Upper lobe of left lung (tissue), 6 donors: ENCODE results near the gene SNX30. TPM values are rescaled to one million over a fixed set of nuclear protein-coding genes. Genes with fewer than 3 reads are reported as not detected.
A peak's percentile ranks its signal among the peaks of the same experiment; 100 is the strongest.

ENCODE experiments used
- ATAC-seq, 2 donors: fragments of 200-7000 bp; cut with Tn5 transposase; one replicate each; pipeline ENCODE4 v1.9.1; 2022; ENCODE audit warnings: mild to moderate bottlenecking in 2 of 2, moderate library complexity in 2 of 2; ENCODE audit not compliant: low FRiP score in 2 of 2
- DNase-seq, 2 donors: peaks; one replicate each; pipeline ENCODE4 v3.0.0-alpha.2; 2019 to 2020
- H3K27ac ChIP-seq, 4 donors: fragments of 200-600 bp; sonication (generic); one replicate each; pipeline ENCODE4 v1.5.1; 2016 to 2019
- H3K27me3 ChIP-seq, 4 donors: fragments of 200-600 bp; sonication (generic); one replicate each; pipeline ENCODE4 v1.5.1; 2017 to 2019
- H3K36me3 ChIP-seq, 4 donors: fragments of 200-600 bp; sonication (generic); one replicate each; pipeline ENCODE4 v1.5.1; 2016 to 2019
- H3K4me1 ChIP-seq, 4 donors: fragments of 200-600 bp; sonication (generic); one replicate each; pipeline ENCODE4 v1.5.1; 2018 to 2019
- H3K4me3 ChIP-seq, 4 donors: fragments of 200-600 bp; sonication (generic); one replicate each; pipeline ENCODE4 v1.5.1; 2017 to 2019; ENCODE audit warnings: mild to moderate bottlenecking in 2 of 4, moderate library complexity in 1 of 4
- H3K9me3 ChIP-seq, 4 donors: fragments of 200-600 bp; sonication (generic); one replicate each; pipeline ENCODE4 v1.5.1; 2018 to 2019
- CTCF ChIP-seq, 6 experiments: fragments of 450-650 bp in 4 of 6; fragments of 200-600 bp in 2 of 6; sonication (generic) in 2 of 6; IDR thresholded peaks; one replicate each; pipeline ENCODE4 v1.5.1; 2016 to 2019; ENCODE audit warnings: antibody characterized with exemption in 6 of 6
- EP300 ChIP-seq, 4 donors: sonication (generic); formaldehyde crosslinking; IDR thresholded peaks; one replicate each; pipeline ENCODE4 v1.5.1; 2017; ENCODE audit warnings: antibody characterized with exemption in 4 of 4, control low read depth in 2 of 4
- POLR2A ChIP-seq, 4 donors: fragments of 450-650 bp; IDR thresholded peaks; one replicate each; pipeline ENCODE4 v1.5.1; 2016 to 2017; ENCODE audit warnings: antibody characterized with exemption in 4 of 4, mild to moderate bottlenecking in 2 of 4
- POLR2AphosphoS5 ChIP-seq, 2 donors: sonication (generic); formaldehyde crosslinking; IDR thresholded peaks; one replicate each; pipeline ENCODE4 v1.5.1; 2017; ENCODE audit warnings: antibody characterized with exemption in 2 of 2
- whole genome bisulfite sequencing, 2 donors: methylation state at CpG; one replicate each; pipeline ENCODE4 v1.1.5; 2017 to 2018; 5-methylcytosine and 5-hydroxymethylcytosine counted together
- total RNA-seq, 6 donors: library from RNA; depleted of rRNA in 4 of 6; stranded (reverse); fragments of >200 nt in 4 of 6; gene quantifications; one replicate each; pipeline versions ENCODE4 v1.1.0 to v1.2.1, GENCODE V29; 2016 to 2021
- donor health status: DM: no; HTN: no; CAD: no; lungs with moderate emphysema.
- donor health status: DM: no; HTN: yes; CAD: no; lungs with severe emphysema.

The SNX30 gene
- total RNA-seq, 6 donors from 2014 or later: 46.9 to 80.1 (median 72.2) TPM

GRCh38 chr9:112796485-112796884 is 45.9 kb downstream of the SNX30 start:
- peak overlapping the region in 2 of 4 donors; percentile 39 to 42 for H3K27ac ChIP-seq
- WGBS, 2 donors: 87 to 95% methylated on average over 8 of the region's 8 CpGs
- no peak for ATAC-seq
- H3K27me3 ChIP-seq: no peaks in the 10 kb centered on the region
- H3K36me3 ChIP-seq: no peaks in the 10 kb centered on the region
- no peak overlapping the region for H3K4me3 ChIP-seq
- no peaks in the 10 kb centered on the region for H3K9me3 ChIP-seq
- TF ChIP-seq POLR2AphosphoS5 (IDR thresholded peaks at IDR 0.05): no peak
- TF ChIP-seq CTCF (IDR thresholded peaks at IDR 0.05): no peak
- TF ChIP-seq EP300 (IDR thresholded peaks at IDR 0.05): no peak
- TF ChIP-seq POLR2A (IDR thresholded peaks at IDR 0.05): no peak
- peaks cover 0 to 22% (median 13%) of the 10 kb centered on the region in 4 donors for H3K4me1 ChIP-seq
- no peak for DNase-seq

DNA sequence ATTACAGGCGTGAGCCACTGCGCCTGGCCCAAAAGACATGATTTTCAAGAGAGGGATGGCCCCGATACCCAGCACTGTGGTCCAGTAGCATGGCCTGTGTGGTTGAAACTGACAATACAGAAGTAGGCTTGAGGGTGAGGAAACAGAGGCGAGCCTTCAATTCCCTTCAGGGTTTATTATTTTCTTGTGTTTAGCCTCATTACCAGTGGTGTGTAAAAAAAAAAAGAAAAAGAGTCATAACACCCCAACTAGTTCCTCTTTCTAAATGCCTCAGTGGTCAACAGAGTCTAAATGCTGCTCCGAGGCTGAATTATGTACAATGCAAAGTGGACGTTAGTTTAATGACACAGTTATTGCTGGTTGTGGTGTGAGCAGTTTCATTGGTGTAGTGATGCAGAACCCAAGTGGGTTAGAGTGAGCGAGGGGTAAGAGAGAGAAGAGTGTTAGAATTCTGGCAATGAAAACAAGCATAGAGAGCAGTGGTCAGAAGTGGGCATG is 58.8 kb downstream of the SNX30 start:
- H3K27me3 ChIP-seq: no peaks in the 10 kb centered on the region
- peak overlapping the region in 3 of 4 donors; percentile 44 to 63 (median 49) for H3K27ac ChIP-seq
- DNase-seq: no peak
- no peaks in the 10 kb centered on the region for H3K36me3 ChIP-seq
- WGBS, 2 donors: 74 to 86% methylated on average over 7 of the region's 7 CpGs
- no peak overlapping the region for H3K4me3 ChIP-seq
- H3K9me3 ChIP-seq: no peaks in the 10 kb centered on the region
- H3K4me1 ChIP-seq: peaks cover 17 to 23% (median 21%) of the 10 kb centered on the region in 4 donors
- no peak for TF ChIP-seq POLR2AphosphoS5 (IDR thresholded peaks at IDR 0.05)
- TF ChIP-seq EP300 (IDR thresholded peaks at IDR 0.05): no peak
- TF ChIP-seq CTCF (IDR thresholded peaks at IDR 0.05): no peak
- TF ChIP-seq POLR2A (IDR thresholded peaks at IDR 0.05): no peak
- peak; percentile 19 to 75 for ATAC-seq

GRCh38 chr9:112809906-112810305 is 59.3 kb downstream of the SNX30 start:
- TF ChIP-seq POLR2A (IDR thresholded peaks at IDR 0.05): no peak
- no peak for TF ChIP-seq EP300 (IDR thresholded peaks at IDR 0.05)
- no peak for TF ChIP-seq POLR2AphosphoS5 (IDR thresholded peaks at IDR 0.05)
- no peak for TF ChIP-seq CTCF (IDR thresholded peaks at IDR 0.05)
- Histone ChIP-seq H3K4me3 (no peak overlapping the region), H3K36me3 (no peaks in the 10 kb centered on the region), H3K27me3 (no peaks in the 10 kb centered on the region), H3K27ac (peak overlapping the region; percentile 43 to 63 (median 46)), H3K4me1 (peaks cover 17 to 23% (median 21%) of the 10 kb centered on the region in 4 donors), H3K9me3 (no peaks in the 10 kb centered on the region)
- ATAC-seq (peak in 1 of 2 donors; percentile 47), DNase-seq (no peak)
- 51 to 62% methylated on average over 6 of the region's 6 CpGs for WGBS, 2 donors

GRCh38 chr9:112810696-112811490 is 60.3 kb downstream of the SNX30 start:
- WGBS, 2 donors: 75 to 82% methylated on average over 17 of the region's 17 CpGs
- peak in 1 of 2 donors; percentile 38 for DNase-seq
- Histone ChIP-seq H3K4me1 (peaks cover 17 to 25% (median 22%) of the 10 kb centered on the region in 4 donors), H3K4me3 (no peak overlapping the region), H3K9me3 (no peaks in the 10 kb centered on the region), H3K27ac (peak overlapping the region; percentile 43 to 63 (median 46)), H3K27me3 (no peaks in the 10 kb centered on the region), H3K36me3 (no peaks in the 10 kb centered on the region)
- no peak for ATAC-seq
- TF ChIP-seq CTCF (IDR thresholded peaks at IDR 0.05) (no peak), POLR2A (IDR thresholded peaks at IDR 0.05) (no peak), EP300 (IDR thresholded peaks at IDR 0.05) (no peak), POLR2AphosphoS5 (IDR thresholded peaks at IDR 0.05) (no peak)
